HG03097 (cell line): Measurements from ENCODE around the gene EFNA5.
"Not testable (repeated sequence)": the region's sequence is repeated elsewhere in the genome, so short reads cannot be mapped to it uniquely, and the experiment has no call there.

Experiments used
- ATAC-seq: cut with Tn5 transposase; IDR thresholded peaks from one replicate; pipeline ENCODE4 v1.9.1; 2021; ENCODE audit not compliant: unreplicated experiment, low FRiP score

The EFNA5 gene

DNA sequence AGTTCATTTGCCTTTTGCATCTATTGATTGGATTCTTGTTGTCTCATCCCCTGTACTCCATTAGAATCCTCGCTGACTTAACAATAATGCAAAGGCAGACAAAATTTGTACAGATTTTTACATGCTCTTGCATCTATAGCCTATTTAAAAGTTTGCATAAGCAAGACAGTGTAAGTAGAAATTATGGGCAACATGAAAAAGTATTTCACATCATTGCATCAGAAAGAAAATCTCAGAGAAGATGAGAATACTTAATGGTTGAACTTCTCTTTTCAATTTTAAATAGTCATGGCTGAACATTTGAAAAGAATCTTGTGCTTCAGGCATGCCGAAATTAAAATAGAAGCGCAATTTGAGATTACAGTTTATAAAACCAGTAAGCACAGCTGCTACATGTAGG, 226.4 kb downstream of the EFNA5 start:
- no peak for ATAC-seq

DNA sequence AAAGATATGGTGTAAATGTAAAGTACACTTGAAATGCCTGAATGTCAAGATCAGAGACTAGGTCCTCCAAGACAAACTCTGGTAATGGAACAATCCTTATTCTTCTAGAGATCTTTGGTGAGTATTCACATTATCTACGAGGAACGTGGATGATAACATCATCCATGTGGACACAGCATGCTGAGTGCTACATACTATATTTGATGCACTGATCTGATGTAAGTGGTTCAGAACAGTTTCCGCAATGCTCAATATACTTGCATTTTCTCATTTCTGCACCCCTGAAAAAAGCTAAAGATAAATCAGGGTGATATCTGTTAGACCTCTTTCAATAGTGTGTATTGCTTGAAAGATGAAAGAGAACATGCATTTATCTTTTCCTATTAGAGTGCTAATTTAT, 226.8 kb downstream of the EFNA5 start:
- no peak for ATAC-seq

DNA sequence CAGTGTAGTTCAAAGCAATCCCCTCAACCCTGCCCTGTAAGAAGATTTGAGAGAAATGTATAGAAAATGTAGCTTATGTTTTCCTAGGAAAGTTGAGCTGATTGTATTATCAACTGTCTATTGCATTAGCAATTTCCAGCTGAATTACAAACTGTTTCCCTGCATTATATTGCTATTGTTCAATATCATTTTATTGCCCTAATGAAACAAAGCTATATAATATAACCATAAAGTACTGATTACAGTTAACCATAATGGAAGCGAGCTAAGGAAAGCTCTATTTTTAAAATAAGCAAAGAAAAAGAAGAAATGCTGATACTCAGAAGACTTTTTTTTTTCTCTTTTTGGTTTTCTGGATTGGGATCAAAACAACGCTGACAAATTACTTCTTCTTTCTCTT, 228.3 kb downstream of the EFNA5 start:
- no peak for ATAC-seq

DNA sequence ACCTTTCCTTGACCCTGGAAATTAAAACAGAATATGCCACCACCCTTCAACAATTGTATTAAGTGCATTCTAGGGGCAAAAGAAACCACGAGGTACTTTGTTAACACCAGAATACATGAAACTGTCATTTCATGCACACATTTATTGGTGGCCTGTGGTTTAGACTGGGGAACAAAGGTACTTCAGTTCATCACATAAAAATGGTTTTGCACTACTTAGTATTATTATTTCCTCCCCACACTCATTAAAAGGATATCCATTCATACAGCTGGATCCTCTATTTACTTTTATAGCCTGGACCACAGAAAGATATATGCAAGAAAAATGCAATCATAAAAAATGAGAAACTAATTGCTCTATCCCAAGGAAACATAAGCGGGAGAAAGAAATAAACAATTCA, 230.9 kb downstream of the EFNA5 start:
- ATAC-seq: no peak

DNA sequence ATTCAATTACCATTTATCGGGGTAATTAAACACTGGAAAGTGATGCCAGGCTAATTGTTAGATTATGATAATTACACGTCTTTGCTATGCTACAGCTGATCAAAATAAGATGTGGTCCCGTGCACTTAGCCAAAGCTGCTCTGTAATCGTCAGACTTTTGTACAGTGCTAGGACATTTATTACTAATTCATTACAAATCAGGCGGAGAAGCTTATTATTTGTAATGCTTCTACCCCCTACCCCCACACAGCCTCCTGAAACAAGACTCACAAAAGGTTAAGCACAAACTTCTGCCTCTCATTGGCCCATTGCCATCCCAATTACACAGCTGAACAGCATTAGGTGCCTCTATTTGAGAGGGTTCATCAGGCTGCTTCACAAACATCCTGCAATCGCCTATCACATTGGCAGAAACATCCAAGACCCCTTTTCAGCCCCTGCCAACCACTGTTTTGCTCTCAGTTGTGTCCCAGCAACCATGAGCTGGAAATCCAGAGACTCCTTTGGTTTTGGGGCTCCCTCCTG, 232.7 kb downstream of the EFNA5 start:
- no peak for ATAC-seq

DNA sequence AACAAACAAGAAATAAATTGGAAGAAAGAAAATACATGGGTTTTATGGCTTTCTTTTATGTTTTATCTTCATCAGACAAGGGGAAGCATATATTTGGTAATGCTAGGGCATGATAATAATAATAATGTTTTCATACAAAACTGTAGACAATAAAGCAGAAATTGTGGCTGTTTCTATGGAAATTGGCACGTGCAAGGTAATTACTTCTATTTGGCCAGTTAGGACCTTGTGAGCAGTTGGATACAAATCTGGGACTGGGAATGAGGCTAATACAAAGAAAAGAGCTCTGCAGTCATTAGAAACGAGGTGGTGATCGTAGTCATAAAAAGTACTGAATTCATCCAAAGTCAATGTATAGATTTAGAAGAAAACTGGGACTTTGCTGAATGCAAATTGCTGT, 233.6 kb downstream of the EFNA5 start:
- ATAC-seq: no peak

DNA sequence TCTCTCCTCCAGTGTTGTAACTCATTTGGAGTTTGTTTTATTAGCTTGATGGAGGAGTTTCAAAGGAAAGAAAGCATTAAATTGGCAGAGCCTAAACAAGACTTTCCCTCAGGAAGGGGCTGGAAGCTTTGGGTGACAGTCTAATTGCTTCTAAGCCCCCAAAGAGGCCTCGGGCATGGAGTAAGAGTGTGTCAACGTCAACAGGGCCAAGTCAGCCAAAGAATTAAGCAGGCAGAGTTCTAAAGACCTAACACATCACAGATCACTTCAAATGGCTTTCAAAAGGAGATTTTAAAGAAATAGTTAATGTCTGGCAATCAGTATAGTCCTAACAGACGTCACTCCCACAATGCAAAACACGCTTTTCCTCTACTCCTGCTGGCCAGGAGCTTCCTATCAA, 234.5 kb downstream of the EFNA5 start:
- ATAC-seq: no peak

DNA sequence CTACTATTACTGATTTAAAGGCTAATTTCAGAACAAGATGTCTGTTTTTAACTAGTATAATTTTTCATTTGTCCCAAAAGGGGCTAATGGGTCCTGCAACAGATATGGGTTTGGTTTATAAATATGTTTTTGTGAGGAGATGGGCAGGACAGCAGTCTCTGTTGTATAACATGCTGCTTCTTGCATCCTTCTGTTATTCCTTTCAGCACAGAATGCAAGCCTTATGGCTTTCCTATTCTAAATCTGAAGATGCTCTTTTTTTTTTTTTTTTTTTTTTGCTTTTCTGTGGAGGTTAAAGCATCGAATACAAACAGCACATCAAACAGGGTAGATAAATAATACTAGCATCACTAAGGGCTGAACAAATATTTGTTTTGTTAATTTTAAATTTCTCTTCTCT, 235.7 kb downstream of the EFNA5 start:
- no peak for ATAC-seq

DNA sequence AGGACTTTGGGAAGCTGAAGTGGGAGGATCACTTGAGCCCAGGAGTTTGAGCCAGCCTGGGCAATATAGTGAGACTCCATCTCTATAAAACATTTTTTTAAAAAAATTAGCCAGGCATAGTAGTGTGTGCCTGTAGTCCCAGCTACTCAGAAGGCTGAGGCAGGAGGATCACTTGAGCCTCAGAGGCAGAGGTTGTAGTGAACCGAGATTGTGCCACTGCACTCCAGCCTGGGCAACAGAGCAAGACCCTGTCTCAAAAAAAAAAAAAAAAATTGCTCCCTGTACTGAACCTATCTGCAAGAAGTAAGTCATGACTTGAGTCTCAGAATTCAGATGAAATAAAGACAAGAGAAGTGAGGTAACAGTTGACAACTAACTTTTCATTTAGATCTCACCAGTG, 237.1 kb downstream of the EFNA5 start:
- not testable (repeated sequence) for ATAC-seq

DNA sequence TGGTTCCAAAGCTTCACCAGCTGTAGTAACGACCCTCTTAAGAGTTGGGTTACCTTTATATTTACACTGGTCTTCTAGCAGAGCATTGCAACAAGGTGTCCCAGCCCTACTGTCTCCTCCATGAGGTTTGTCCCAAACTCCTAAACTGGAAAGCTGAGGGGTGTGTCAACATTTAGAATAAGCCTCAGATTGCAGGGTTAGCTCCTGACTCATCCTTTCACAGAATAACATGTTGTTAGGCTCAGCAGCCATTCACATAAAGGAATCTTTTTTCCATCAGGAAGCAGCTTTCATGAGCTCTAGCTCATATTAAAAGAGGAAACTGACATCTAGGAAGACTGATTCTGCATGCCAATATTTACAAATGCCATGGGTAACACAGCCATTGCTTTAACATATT, 238.7 kb downstream of the EFNA5 start:
- ATAC-seq: no peak

DNA sequence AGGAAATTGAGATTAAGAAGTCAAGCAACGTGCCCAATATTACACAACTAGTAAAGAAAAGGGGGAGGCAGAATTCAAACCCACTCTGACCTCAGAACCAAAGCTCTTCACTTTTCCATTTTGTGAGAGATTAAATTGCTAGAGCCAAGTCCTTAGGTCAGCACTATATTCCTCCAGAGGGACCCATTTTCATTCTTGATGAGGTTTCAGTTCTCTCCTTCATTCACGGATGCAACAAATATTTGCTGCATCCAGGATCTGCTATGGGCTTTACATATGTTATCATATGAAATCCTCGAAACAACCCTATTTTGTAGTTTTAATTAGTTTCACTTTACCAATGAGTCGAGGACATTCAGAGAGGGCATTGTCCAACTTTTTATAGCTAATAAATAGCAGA, 239.2 kb downstream of the EFNA5 start:
- no peak for ATAC-seq

DNA sequence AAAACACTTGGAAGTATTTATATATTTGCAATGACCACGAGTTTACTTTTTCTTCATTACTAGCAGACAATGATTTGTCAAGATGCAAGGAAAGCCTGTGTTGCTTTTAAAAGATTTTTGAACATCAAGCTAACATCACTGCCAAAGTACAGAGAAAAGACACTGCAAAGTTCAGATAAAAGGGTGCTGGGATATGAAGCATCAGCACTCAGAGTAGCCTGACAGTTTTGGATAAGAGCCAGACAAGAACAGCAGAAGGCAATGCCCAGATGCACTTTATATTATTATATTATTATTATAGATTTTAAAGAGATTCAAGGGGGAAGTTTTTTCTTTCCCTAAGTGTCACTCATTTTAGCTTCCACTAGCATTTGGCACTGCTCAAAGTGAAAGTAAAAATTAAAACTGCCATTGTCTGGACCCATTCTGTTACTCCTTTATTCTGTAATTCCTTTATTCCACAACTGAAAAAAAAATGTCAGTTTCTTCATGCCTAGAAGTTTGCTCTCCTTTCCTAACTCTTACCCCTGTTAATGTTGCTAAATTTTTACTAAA, 240.6 kb downstream of the EFNA5 start:
- ATAC-seq: no peak

DNA sequence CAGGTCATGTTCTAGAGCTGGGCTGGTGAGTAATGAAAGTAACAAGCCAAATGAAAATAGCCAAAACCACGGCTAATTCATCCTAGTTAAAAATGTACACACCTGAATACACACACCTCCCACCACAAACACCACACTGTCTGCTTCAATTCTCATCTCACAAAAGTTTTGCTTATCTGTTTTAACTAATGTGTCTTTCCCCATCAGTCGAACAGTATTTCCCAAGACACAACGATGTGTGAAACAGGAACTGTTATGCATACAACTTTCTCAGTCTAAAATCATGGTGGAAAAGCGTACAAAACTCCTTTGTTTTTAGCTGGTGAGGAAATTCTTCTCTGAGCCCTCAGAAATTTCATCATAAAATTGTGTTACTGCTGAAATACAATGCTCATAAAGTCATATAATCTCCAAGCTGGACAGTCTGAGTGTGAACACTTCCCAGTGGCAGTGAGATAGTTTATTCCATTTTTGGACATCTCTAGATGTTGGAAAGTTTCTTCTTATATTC, 242.4 kb downstream of the EFNA5 start:
- ATAC-seq: no peak

DNA sequence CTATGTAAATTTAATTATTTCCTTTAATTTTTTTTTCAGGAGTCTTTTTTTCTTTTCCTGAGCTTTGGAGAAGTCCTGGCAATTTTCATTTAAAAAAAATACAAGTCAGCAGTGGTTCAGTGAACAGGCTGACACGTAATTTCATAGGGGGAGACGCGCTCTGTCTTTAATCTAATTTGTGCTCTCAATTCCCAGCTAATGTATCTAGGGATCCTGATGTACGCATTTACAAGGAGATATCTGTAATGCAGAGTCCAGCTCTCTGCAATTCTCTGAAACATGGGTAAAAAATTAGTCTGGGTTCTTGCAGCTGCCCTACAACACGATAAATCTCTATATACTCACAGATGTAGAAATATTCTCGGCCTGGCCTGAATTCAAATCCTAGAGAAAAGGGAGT, 243.9 kb downstream of the EFNA5 start:
- ATAC-seq: no peak

DNA sequence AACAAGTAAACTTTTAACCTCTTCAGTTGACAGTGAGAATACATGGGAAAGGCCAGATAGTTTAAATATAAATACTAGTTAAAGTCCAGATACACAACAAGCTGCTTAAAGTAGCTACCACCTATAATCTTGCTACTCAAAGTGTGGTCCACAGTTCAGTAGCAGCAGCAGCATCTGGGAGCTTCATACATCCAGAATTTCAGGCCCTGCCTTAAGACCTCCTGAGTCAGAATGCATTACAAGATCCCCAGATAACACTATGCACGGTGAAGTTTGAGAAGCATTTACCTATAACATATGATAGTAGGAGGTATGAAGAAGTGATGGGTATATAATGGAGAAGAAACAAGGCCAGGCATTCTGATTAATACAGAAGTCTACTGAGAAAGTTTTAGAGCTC, 244.5 kb downstream of the EFNA5 start:
- no peak for ATAC-seq

DNA sequence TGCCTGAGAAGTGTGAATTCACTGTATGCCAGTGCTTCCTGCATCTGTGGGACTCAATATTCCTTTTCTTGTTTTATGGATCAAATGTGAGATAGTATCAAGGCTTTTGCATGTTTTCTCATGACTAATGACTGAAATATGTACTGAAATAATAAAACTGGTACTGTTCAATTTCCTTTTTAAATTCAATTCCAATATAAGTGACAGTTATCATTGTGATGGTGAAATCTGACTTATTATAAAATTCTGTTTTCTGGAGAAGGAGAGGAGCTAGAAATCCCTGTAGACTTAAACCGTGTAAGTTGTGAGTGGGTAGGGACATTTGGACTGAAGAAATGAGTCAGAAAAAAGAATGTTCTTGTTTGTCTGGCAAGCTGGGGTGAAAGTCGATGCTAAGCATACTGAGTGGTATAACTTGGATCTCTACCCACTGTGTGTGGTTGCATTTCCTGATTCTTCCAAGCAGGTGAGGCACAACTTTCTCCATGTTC, 245.2 kb downstream of the EFNA5 start:
- no peak for ATAC-seq

DNA sequence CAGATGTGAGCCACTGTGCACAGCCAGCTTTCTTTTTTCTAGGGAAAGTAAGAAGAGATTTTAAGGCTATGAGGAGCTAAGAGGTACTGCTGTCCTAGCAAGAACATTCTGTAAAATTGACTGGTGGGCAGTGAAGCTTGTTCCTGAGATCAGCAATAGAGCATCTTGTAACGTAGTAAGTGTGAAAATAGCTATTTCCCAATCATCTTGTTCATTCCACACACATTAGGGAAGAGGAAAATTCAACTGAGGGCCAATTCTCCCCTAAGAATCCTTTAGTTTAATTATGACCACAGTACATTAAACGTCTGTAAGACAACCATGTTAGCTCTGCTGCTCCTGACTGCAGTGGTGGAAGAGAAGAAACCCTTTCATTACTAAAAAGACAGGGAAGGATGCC, 246.2 kb downstream of the EFNA5 start:
- no peak for ATAC-seq

DNA sequence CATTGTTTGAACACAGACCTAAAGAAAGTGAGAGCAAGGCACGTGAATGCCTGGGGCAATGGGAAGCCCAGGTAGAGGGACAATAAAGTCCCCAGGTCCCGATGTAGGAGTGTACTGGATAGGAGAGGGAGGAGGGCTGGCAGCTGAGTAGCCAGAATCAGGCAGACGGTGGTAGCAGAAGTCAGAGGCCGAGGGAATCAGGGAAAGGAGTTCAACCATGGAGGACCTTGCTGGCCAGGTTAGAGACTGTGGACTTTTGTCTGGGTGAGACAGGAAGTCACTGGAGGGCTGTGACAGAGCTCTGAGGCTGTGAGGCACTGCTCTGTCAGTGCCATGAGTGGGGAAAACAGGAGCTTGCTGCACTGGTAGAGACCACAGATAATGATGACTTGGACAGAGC, 248.2 kb downstream of the EFNA5 start:
- ATAC-seq: no peak

DNA sequence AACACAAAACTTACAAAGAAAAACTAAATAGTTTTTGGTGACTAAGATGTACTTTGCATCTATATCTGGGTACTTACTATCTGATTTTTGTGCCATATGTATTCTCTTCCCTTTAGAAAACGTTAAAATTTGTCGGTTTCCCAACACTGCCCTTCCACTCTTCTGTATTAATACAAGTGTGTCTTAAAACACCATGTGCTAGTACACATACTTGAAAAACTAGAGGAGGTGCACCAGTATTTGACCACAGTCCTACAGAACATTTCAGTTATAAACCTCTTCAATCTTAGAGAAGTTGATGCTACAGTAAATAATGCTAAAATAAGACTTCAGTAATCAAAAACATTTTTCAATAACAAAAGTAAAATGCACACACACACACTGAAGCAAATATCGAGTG, 251.2 kb downstream of the EFNA5 start:
- ATAC-seq: no peak

DNA sequence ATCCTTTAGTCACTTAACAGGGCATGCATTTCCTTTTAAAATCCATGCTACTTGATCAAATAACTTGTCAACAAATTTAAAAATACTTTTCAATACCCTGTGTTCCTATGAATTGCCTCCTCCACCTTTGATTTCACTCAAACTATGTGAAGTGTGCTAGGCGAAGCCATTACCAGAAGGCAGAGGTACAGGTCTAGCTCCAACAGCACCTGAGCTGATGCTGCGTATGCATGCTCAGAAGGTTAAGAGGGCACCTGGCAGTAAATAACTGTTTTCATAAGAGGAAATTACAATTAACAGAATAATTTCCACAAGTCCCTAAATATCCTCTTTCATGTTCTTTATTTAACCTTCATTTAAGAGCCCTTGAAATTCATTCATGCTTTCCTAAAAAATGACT, 251.8 kb downstream of the EFNA5 start:
- ATAC-seq: no peak

DNA sequence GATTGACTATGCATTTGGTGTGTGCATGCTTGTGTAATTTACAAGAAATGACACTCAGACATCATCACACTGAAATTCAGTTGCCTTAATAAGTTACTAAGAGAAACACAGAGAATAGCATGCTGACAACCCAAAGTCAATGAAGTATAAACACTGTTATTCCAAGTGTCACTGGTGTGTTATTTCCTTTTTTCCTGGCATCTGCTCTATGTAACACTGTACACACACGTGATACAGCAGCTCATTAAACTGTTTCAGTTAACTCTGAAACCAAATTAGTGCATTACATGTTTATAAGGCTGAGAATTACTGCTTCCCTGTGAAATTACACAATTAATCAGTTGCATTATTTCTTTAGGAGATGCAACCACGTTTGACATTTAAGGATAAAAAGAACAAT, 252.7 kb downstream of the EFNA5 start:
- ATAC-seq: no peak

DNA sequence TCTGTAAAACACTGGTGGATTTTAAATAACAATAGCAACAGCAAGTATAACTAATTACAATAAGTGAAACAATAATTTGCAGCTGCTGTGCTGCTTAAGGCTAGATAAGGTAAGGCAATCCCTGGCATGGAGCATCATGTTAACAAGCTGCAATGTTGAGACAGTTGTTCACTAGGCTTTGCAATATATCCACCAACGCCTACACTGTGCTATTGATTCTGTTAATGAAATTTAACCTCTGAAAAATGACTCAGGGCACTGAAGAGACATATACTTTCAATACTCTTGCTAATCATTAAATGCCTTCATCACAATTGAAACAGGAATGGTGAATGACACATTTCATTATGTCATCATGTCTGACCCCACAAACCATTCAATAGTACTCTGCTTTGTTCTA, 255.0 kb downstream of the EFNA5 start:
- no peak for ATAC-seq

DNA sequence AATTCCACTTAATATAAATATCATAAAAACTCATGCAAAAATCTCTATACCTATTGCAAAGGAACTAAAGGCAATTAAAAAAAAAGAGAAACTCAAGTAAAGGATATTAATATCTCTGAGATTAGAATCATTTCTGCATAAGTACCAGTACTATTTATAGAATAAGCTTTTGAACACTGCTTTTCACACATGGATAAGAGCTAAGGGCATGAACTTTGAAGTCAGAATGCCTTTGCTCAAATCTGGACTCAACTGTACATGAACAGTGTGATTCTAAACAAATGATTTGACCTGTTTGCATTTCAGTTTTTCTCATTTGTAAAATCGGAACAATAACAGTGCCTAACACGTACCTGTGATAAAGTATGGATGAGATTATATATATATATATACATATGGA, 255.9 kb downstream of the EFNA5 start:
- no peak for ATAC-seq
